ENCODE measurements around the gene HIPK2.
"Not testable (repeated sequence)": the region's sequence is repeated elsewhere in the genome, so short reads cannot be mapped to it uniquely, and the experiment has no call there.

DNA sequence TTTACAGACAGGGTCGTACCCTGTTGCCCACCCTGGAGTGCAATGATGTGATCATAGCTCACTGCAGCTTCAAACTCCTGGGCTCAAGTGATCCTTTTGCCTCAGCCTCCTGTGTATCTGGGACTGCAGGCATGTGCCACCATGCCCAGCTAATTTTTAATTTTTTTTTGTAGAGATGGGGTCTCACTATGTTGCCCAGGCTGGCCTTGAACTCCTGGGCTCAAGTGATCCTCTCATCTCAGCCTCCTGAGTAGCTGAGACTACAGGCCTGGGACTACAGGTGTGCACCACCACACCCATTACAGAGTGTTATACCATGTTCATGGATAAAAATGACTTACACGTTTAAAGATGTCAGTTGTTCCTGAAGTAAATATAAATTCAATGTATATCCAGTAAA is 166.2 kb downstream of the HIPK2 start:
- not testable (repeated sequence) for TF ChIP-seq FOXM1 (IDR thresholded peaks at IDR 0.05; ENCODE audit: borderline replicate concordance); SUZ12 (IDR thresholded peaks at IDR 0.05)

Data from HEK293T (cell line).